SK-MEL-5 (cell line): ENCODE measurements around the gene LMOD2. TPM values are rescaled to one million over a fixed set of nuclear protein-coding genes. Genes with fewer than 3 reads are reported as not detected.

Source experiments
- DNase-seq: peaks from one replicate; pipeline ENCODE4 v3.0.0-alpha.2; 2016; ENCODE audit warnings: low read depth, low spot score
- in situ Hi-C: cut with HindIII; loops from 2 replicates; pipeline ENCODE4 v1.10.0; 2016; ENCODE audit warnings: low sequenced_read_pairs, high pct_unique_total_duplicates, low pct_unique_long_range_greater_than_20kb
- total RNA-seq: library from RNA; depleted of rRNA; stranded (reverse); fragments of >200 nt; shearing (Covaris generic); gene quantifications from 2 replicates; pipeline ENCODE4 v1.2.3, GENCODE V29; 2014

Gene LMOD2
- total RNA-seq, 1 experiment from 2014 or later, result not detected

DNA sequence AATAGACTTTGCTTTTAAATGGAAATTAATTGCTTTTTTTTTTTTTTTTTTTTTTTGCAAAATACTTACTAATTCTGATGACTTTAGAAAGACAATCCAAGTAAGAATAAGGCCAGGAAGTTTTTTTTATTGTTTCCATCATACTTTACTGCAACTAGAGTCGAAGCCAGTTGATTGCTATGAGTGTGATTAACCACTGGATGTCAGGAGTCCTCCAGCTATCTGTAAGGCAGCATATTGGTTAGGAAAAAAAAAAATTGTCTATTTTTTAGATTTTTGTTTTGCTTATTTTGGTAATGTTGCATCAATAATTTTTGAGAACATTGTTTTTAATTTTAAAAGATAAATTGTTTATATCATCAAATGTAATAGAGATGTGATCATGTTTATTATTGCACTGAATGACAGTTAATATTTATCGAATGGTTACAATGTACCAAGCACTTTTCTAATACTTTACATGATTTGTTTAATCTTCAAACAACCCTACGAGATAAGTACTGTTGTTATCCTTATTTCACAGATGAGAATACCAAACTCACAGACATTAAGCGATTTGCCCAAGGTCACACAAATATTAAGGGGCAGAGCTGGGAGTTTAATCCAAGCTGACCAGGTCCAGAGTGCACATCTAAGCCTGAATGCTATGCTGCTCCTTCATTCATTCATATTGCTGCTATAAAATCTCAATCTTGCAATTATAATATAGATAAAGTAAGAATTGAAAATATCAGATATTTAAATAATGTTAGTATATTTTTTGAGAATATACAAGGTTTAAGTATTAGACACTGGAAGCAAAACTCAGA lies 19.9 kb upstream of the LMOD2 start:
- in situ Hi-C loops, result no loop called here
- DNase-seq, result peak; percentile 72

DNA sequence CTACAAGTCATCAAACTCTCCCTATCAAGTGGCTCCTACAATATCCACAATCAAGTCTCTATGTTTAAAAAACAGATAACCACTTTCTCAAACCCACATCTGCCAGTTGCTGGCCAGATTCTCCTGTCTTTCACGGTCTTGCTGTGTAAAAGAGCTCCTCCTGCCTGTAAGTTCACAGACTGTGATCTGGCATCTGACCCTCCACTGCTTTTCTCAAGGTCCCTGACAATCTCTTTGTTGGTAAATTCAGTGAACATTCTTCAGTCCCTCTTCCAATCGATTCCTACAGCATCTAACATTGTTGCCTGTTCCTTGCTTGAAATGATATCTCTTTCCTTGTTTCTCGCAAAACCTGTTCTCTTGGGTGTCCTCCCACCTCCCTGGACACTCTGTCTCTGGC lies 18.5 kb upstream of the LMOD2 start:
- peak; percentile 55 for DNase-seq
- in situ Hi-C loops, result no loop called here

DNA sequence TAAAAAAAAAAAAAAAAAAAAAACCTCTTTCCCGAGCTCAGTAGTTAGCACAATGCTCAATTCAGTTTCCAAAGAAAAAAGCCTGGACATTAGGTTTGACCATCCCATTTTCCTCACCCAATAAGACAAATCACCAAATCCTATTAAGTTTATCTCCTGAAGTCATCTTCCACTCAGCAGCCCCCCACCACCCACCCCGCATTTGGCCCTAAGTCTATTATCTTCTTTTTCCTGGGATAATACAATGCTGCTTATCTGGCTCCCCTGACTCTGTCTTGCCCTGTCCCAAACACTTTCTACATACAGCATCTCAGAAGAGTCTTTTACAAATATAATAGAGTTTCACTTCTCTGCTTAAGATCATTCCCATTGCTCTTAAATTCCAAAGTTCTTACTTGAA lies 17.8 kb upstream of the LMOD2 start:
- in situ Hi-C loops, result no loop called here
- no peak for DNase-seq

DNA sequence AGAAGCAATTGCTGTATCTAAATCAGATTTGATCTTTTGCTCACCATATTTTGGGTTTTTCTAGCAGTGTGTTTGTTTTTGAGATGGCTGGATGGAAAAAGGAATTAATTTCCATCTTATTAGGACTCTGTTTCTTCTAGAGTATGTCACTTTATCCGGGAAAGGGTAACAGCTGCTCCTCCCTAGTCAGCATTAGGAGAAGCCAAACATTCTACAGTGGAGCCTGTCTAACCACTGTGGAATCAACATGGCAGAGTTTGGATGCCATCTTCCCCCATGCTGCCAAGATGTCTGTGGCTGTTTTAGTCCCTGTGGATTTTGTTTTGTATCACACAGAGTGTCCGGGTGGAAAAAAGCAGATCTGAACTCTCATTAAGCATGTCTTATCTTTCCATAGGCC lies 16.0 kb upstream of the LMOD2 start:
- no peak for DNase-seq
- in situ Hi-C loops, result no loop called here

DNA sequence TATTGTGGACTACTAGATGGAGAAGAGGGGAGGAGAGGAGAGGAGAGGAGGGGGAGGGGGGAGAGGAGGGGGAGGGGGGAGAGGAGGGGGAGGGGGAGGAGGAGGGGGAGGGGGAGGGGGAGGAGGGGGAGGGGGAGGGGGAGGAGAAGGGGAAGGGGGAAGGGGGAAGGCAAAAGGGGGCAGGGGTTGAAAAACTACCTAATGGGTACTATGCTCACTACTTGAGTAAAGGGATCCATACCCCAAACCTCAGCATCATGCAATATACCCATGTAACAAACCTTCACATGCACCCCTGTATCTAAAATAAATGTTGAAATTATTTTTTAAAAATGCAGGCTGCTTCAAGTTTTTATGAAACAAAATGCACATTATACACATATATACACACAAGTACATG lies 15.1 kb upstream of the LMOD2 start:
- in situ Hi-C loops, result no loop called here
- DNase-seq, result no peak

DNA sequence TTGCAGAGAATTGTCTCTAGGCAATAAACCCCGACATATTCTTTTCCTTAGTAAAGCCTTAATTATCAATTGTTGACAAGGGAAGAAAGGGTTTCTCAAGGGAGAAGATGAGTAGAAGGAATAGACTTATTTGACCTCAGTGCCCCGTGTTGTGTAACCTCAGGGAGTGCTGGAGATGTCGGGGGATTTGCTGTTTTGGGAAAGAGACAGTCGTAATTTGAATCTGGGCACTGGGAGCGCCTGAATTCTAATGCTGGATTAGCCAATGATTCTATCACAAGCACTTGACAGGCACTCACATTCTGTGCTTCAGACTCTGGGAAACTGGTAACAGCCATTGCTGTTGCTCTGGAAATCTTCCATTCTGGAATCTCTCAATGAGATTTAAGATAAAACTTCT lies 13.8 kb upstream of the LMOD2 start:
- in situ Hi-C loops, result no loop called here
- no peak for DNase-seq

DNA sequence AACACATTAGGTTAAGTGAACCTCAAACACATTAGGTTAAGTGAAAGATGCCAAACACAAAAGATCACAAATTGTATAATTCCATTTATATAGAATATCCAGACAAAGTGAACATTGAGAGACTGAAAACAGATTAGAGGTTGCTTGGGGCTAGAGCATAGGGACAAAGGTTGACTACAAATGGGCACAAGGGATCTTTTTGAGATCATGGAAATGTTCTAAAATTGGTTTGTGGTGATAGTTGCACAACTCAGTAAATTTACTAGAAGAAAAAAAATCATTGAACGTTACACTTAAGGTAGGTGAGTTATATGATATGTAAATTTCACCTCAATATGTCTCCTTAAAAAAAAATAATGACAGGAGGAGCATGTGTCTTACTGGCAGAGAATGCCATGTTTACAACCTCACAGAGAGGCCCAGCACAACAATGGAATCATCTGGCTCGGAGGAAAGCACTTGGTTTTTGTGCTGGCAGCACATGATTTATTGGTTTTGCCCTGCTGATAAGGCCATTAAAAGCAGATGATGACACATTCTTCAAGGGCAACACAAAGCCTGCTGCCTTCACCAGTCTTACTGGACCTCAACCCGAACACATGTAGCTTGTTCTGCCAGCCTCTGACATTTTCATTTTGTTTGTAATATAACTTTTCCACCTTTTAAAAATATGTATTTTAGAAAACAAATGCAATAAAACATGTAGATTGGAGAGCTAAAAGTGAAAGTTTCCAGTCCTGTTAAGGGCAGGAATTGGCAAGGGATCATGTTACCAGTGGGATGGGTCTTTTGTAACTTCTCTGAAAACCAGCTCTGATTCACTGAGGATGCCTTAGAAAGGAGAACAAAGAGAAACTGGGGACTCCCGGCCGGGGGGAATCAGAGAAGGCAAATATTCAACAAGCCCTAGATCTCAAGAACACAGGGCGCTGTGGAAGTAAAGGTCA lies 11.9 kb upstream of the LMOD2 start:
- peak; percentile 65 for DNase-seq
- in situ Hi-C loops, result no loop called here

DNA sequence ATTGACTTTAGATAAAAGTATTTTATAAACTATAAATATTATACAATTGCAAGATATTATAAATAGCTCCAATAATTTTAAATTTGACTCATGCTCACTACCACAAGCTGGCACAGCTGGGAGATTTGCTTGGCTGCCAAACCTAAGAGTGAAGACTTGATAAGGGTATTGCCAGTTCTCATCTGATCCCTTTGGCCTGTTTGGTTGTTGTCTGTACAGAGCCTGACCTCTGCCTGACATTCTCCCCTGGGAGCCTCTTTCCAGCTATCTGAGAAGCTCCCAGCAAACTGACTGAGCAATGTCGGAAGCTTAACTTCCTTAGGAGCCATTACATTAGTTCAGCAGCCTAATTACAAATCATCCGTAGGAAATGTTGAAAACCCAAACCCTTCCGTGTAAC lies 10.2 kb upstream of the LMOD2 start:
- DNase-seq, result no peak
- in situ Hi-C loops, result no loop called here

DNA sequence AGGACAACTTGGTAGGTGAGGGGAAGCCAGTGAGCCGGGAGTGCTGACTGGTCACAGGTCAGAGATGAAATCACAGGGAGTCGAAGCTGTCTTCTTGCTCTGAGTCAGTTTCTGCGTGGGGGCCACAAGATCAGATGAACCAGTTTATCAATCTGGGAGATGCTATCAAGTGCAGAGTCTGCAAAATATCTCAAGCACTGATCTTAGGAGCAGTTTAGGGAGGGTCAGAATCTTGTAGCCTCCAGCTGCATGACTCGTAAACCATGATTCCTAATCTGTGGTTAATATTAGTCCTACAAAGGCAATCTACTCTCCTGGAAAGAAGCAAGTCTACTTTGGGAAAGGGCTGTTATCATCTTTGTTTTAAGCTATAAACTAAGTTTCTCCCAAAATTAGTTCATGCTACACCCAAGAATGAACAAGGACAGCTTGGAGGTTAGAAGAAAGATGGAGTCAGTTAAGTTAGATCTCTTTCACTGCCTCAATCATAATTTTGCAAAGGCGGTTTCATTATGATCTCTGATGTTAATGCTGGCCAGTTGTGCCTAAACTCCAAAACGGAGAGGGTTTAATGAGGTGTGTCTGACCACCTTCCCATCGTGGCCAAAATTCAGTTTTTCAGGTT lies 8.4 kb upstream of the LMOD2 start:
- no peak for DNase-seq
- in situ Hi-C loops, result no loop called here

DNA sequence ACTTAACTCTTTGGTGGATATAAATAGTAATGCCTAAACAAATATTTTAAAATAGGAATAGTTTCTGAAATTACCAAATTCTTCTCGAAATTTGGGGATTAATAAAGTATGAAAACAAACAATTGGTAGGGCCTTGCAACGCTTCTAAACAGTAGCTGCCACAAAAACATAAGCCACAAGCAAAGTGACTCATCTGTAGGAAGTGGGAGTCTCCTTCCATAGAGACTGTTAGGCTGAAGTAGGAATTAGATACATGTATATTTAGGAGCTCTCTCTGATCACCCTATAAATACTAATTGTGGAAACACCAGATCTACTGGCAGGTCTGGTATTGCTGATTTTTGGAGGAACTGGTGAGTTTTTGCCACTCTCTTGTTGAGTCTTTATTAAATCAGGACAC lies 5.7 kb upstream of the LMOD2 start:
- no peak for DNase-seq
- in situ Hi-C loops, result no loop called here

DNA sequence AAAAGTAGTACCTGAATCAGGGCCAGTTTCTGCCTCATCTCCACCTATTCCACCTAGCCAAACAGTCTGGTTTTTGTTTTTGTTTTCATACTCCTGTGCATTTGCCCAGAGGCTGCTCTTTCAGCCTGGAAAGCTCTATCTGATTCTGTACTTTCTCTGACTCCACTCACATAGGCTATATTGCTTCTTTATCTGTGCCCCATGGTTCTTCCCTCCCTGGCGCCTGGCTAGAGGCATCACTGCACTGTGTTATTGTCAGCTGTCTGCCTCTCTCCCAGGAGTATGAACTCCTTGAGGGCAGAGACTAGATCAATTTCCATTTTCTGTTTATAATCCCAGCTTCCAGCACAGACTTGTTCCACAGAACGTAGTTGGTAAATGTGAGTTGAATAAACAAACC lies 5.1 kb upstream of the LMOD2 start:
- in situ Hi-C loops, result no loop called here
- no peak for DNase-seq

DNA sequence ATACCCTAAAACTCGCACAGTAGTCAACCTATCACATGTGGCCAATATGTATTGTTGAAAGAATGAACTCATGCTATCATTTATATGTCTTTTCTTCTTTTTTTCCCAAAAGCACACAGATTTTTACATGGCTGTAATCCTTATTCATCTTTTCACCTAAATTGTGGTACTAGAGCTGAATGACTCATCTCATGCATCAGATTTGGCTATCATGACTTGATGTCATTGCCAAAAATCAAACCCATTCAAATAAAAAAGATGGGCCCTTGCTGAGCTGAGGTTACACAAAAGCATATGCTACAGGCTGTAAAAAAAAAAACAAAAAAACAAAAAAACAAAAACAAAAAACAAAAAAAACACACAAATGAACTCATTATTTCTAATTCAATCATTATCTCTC lies 3.3 kb upstream of the LMOD2 start:
- in situ Hi-C loops, result no loop called here
- no peak for DNase-seq

DNA sequence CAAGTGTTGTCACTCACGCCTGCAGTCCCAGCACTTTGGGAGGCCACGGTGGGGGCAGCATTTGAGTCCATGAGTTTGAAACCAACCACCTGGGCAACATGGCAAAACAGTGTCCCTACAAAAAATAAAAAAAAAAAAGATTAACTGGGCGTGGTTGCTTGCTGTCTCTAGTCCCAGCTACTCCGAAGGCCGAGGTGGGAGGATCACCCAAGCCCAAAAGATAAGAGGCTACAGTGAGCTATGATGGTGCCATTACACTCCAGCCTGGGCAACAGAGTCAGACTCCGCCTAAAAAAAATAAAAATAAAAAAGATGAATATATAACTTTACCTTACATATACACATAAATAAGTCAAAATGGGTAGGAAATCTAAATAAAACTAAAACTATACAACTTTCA lies 2.5 kb upstream of the LMOD2 start:
- in situ Hi-C loops, result no loop called here
- no peak for DNase-seq

DNA sequence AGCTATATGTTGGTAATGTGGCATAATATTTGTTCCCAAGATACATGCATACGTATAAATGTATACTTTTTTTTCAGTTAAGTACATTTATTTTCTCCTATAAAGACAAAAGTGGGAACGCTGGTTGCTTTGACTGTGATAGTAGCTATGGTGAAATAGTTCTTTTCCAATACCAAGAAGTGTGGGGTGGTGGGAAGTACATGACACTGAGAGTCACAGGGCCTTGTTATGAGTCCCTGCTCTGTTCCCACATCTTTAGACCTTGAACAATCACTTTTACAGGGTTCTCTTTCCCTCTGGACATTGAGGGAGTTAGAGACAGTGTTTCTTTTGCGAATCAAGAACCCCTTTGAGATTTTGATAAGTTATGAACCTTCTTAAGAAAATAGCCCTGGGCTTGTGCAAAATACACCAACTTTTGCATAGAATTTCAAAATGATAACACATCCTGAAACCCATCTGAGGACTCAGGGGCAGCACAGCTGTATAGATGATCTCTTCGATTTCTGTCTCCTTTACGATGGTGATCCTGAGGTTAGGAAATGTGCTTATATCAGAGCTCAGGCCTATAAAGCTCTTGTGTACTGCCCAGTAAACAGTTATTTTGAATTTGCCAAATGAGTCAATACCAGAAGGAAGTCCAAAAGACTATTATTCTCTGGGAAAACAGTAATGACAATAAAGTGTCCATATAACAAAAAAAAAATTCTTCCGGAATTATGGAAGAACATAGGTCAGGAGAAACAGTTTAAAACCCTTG lies 1.1 kb downstream of the LMOD2 start:
- in situ Hi-C loops, result no loop called here
- DNase-seq, result no peak

DNA sequence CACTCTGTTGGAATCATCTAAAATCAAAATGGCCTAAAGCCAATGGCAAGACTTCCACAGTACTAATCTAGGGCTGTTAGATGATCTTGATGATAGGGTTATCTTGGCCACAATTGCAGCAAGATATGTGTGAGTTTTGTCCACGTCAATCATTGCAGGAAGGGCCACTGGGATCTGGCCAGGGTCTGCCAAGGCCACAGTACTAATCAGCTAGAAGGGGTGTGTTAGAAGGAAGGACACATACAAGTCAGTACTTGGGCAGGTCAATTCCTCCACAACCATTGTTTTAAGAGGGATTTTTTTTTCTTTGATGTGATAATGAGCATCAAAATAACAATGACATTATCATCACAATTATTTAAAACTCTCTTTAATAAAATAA lies 1.6 kb downstream of the LMOD2 start:
- no peak for DNase-seq
- in situ Hi-C loops, result no loop called here

DNA sequence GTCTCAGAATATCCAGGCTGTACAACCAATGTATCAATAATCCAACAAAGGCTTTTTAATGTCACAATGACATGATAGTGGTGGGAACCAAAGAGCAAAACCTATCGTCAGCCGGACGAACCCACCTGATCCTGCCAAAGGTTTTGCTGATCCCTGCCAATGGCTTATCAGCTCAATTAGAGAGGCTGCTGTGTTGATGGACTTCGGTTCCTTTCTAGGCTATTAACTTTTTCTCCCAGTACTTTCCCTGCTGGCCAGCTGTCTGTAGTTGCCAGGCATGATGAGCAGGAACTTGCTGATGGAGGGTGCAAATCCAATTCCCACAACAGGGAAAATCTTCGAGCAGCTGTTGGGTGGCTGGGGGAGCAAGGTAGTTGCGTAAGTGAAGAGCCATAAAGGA lies 2.4 kb downstream of the LMOD2 start:
- in situ Hi-C loops, result no loop called here
- DNase-seq, result no peak

DNA sequence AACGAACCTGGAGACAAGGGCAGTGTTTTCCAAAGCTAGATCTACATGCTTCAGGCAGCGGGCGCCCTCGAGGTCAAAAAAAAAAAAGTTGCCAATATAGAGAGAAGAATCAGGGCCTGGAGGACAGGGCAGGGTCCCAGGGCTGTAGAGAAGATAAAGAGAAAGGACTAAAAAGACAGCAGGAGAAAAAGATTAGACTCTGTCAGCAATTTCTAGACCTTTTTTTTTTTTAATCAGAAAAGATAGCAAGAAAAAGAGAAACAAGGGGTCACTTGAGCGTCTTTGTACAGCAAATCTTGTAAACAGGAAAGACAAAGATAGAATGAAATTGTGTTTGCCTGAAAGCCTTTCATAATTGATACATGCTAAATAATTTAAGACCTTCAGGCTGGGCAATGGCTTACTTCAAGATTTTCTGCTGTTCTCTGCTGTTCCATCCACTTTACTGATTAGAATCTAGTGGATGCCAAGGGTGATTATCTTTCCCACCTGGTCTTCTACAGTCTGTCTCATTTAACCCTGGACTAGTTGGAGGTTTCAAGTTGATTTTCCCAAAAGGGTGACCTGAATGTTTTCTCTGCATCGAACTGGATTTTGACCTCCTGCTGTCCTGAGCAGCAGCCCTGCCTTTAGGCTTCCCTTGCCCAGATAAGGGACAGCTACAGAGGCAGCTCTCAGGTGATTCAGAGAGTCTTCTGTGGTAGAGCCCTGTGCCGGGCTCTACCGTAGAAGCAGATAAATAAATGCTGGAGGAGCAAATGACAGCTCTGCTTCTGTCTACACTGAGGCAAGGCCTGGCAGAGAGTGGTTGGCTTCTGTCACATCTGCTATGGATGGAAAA lies 5.1 kb downstream of the LMOD2 start:
- no peak for DNase-seq
- in situ Hi-C loops, result no loop called here
